A549 treated with ZK216348 at 1 μM for 4 hours (cell line): ENCODE results near the gene F11. TPM values are rescaled to one million over a fixed set of nuclear protein-coding genes. Genes with fewer than 3 reads are reported as not detected.

Experiments used
- total RNA-seq: library from RNA; stranded (reverse); fragments of 200-300 nt; extraction: Qiagen RNA extraction; gene quantifications from 5 replicates; pipeline ENCODE4 v1.2.3, GENCODE V29; 2022; ENCODE audit warnings: low read depth

F11 gene
- not detected in 5 replicates for total RNA-seq

GRCh38 chr4:186265683-186266652 is at the start of gene F11:
Gene F11, plus strand, starts transcription at chr4:186266189. Its CDS starts 948 bp downstream, at chr4:186267137.

GRCh38 chr4:186227221-186227620 is 38.8 kb upstream of the F11 start, which contains the start of gene KLKB1:
Gene KLKB1, plus strand, starts transcription at chr4:186227507. Its CDS starts 689 bp downstream, at chr4:186228196.

Other genes with a start within 250 kb of the F11 start
- gene TLR3, start 197.0 kb upstream of the F11 start, total RNA-seq, result 0.15 to 0.72 TPM (median 0.39 TPM) in 5 replicates
- gene FAM149A, start 161.5 kb upstream of the F11 start, total RNA-seq, result 0.98 to 1.6 TPM (median 1.2 TPM) in 5 replicates
- 2.3 to 3.7 TPM (median 3.0 TPM) in 5 replicates for gene CYP4V2, start 74.6 kb upstream of the F11 start, total RNA-seq
- gene KLKB1, start 38.7 kb upstream of the F11 start, total RNA-seq, result not detected in 5 replicates